Erythroblast (primary cell): Measurements from ENCODE around the gene RALGAPA1.
"Not testable (repeated sequence)": the region's sequence is repeated elsewhere in the genome, so short reads cannot be mapped to it uniquely, and the experiment has no call there.

Experiments used
- DNase-seq, 2 experiments: peaks; one replicate each; lab custom pipeline; 2025; lab: John Stamatoyannopoulos, UW
- GATA1 ChIP-seq: IDR thresholded peaks from 2 replicates; pipeline ENCODE4 v1.6.1; 2011; ENCODE audit warnings: low read depth, mild to moderate bottlenecking, control low read depth, low read length, moderate library complexity
- POLR2A ChIP-seq: IDR thresholded peaks from 2 replicates; pipeline ENCODE4 v1.6.1; 2011; ENCODE audit warnings: mild to moderate bottlenecking, low read length

The RALGAPA1 gene

DNA sequence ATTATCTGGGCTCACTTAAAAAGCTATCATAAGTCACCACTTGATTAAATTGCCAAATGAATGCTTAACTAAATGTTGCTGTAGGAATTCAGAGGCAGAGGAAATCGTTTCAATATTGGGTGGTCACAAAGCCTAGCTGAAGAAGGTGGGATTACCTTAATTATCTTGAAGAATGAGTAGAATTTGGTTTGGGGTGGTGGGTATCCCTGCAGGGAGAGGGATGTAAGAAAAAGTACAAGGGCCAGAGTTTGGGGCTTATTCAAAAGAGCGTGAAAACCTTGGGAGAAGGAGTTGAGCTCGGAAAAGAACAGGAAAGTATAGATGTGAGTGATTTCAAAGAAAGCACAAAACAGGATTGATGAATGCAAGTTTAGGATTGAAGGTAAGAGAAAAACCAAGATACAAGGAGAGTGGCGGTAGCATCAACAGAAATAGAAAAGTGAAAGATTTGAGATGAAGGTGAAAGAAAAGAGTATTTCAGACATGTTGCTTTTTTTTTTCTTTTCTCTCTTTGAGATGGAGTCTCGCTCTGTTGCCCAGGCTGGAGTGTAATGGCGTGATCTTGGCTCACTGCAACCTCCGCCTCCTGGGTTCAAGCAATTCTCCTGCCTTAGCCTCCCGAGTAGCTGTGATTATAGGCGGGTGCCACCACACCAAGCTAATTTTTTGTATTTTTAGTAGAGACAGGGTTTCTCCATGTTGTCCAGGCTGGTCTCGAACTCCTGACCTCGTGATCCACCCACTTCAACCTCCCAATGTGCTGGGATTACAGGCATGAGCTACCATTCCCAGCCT, 18.8 kb upstream of the RALGAPA1 start:
- DNase-seq: no peak
- TF ChIP-seq GATA1: no peak
- no peak for TF ChIP-seq POLR2A

DNA sequence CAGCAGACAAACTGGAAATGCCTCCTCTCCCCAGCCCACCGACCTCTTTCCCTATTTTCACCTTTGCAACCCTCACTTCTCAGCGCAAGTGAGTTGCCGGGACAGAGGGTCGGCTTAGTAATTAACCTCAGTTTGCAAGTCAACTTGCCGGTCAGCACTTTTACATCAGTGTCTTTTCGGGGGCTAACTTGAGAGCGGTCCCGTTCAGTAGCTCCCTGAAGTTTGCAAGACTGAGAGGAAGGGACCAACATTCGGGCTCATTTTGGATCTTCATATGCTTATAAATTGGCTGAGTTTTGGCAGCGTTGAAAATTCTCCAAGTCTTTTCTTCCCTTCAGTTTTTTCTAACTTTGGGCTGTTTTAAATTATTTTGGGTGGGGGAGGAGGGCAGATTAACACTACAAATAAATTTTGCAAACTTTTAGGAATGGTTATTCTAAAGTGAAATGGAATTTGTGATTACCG, 17.9 kb upstream of the RALGAPA1 start:
- no peak for DNase-seq
- TF ChIP-seq GATA1 (no peak), POLR2A (no peak)

DNA sequence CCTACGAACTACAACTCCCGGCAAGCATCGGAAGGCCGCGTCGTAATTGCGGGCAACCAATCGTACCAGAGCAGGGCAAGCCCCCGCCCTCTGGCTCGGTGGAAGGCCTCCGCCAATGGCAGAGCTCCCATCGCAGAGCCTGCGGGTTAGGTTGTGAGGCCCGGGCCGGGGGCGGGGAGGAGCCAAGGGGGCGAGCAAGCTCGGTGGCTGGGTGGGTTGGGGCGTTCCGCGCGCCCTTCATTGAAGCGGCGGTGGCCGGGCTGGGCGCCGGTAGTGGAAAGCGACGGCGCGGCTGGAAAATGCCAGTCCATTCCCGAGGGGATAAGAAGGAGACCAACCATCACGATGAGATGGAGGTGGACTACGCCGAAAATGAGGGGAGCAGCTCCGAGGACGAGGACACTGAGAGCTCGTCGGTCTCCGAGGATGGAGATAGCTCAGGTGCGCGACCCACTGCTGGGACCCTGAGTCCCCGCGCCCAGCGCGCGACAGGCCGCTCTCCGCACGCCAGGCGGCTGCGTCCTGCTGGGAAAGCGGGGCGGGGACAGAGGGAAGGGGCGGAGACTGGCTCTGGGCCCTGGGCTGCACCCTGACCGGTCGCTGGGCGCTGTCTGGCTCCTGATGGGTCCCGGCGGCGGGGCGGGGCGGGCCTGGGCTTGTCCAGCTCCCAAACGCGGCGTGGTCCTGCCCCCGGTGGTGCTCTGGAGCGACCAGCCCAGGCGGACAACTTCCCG, 17.3 kb upstream of the RALGAPA1 start, which contains the start of gene BRMS1L:
TSS of gene BRMS1L (plus strand) at position 121 of the 734 bp plus-strand sequence. CDS start at position 300, 179 bp downstream.
- no peak for TF ChIP-seq GATA1
- TF ChIP-seq POLR2A: peak; percentile 90
- peak; percentile 97 for DNase-seq

DNA sequence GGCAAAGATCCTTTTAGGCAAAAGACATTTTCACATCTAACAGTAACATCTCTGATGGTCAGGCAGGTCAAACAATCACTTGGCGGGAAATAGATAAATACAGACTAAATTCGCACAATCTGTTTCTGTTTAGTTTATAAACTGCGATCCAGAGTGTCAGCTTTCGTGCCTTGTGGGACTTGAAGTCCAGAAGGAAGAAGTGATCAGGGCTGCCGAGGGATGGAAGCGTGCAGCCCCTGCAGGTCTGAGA, 16.8 kb upstream of the RALGAPA1 start:
- no peak for DNase-seq
- TF ChIP-seq GATA1: no peak
- no peak for TF ChIP-seq POLR2A

DNA sequence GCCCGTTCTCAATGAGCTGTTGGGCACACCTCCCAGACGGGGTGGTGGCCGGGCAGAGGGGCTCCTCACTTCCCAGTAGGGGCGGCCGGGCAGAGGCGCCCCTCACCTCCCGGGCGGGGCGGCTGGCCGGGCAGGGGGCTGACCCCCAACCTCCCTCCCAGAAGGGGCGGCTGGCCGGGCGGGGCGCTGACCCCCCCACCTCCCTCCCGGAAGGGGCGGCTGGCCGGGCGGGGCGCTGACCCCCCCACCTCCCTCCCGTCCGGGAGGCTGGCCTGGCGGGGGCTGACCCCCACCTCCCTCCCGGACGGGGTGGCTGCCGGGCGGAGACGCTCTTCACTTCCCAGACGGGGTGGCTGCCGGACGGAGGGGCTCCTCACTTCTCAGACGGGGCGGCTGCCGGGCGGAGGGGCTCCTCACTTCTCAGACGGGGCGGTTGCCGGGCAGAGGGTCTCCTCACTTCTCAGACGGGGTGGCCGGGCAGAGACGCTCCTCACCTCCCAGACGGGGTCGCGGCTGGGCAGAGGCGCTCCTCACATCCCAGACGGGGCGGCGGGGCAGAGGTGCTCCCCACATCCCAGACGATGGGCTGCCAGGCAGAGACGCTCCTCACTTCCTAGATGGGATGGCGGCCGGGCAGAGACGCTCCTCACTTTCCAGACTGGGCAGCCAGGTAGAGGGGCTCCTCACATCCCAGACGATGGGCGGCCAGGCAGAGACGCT, 15.5 kb upstream of the RALGAPA1 start:
- not testable (repeated sequence) for DNase-seq

DNA sequence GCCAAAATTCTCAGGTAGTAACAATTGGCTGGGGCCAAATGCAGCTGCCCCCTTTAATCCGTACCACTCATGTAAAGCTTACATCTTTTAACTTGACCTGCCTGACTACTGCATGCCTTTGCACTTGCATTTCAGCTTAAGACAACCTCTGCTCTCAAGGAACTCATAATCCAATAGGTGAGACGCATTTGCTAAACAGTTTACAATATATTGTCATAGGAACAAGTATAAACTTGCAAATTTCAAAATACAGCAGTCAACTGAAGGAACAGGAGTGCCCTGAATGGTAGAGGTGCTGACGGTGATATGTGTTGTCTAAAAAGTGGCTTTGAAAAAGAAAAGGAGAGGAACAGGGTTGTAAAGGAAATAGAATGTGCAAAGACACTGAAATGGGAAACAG, 13.4 kb upstream of the RALGAPA1 start:
- TF ChIP-seq POLR2A (no peak), GATA1 (no peak)
- no peak for DNase-seq

DNA sequence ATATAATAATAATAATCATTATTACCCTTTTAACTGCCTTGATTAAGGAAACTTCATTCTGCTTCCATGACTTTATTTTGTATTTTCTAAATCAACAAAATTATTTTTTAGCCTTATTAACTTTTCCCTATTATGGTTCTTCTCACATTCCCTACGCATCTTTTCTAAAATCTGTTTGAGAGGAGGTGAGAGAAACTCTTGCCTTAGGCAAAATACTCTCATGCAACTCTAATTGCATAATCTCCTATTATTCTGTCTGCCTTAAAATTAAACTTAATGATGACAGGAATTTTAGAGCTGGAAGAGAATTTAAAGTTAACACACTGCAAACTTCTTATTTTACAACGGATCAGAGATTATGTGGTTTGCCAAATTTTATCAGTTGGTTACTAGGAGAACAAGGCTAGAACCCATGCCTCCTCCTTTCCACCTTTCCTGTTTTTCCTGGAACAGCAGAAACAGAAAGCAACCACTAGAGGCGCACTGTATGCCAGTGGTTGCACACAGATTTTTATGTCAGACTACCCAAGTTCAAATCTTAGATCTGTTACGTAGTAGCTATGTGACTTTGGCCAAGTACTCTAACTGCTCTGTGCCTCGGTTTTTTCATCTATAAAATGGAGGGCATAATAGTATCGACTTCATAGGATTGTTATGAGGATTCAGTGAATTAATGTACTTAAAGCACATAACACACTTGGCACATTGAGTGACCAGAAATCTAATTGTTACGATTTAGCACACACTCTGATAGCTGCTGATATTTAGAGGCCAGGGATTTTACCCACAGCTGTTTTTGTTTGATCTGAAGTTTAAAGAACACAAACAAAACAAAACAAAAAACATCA, 12.7 kb upstream of the RALGAPA1 start:
- peak; percentile 39 to 60 for DNase-seq
- TF ChIP-seq POLR2A (no peak), GATA1 (no peak)

DNA sequence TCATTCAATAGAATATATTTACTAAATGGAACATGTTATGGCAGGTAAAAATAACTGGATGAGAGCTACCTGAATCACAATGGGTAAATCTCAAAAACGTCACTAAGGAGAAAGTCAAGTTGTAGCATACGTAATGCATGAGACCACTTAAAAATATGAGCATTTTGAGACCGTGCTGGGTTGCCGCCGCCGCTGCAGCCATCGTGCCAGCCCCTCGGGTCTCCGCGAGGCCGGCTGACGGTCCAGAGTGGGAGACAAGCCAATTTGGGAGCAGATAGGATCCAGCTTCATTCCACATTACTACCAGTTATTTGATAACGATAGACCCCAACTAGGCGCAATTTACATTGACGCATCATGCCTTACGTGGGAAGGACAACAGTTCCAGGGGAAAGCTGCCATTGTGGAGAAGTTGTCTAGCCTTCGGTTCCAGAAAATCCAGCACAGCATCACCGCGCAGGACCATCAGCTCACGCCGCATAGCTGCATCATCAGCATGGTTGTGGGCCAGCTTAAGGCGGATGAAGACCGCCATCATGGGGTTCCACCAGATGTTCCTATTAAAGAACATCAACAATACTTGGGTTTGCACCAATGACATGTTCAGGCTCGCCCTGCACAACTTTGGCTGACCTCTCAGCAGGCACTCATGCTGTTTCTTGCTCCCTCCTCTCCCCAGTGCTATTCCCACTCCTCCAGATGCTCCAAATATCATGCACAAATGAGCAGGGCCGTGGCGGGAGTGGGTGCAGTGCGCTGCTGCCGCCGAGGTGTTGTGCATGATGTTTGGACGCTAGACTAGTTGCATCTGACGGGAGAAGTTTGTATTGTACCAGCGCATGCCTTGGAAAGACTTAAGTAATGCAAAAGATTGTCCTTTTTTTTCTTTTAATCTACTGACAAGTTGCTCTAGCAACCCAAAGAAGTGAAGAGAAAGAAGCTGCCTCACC, 10.8 kb upstream of the RALGAPA1 start:
- no peak for DNase-seq
- TF ChIP-seq POLR2A (no peak), GATA1 (no peak)

DNA sequence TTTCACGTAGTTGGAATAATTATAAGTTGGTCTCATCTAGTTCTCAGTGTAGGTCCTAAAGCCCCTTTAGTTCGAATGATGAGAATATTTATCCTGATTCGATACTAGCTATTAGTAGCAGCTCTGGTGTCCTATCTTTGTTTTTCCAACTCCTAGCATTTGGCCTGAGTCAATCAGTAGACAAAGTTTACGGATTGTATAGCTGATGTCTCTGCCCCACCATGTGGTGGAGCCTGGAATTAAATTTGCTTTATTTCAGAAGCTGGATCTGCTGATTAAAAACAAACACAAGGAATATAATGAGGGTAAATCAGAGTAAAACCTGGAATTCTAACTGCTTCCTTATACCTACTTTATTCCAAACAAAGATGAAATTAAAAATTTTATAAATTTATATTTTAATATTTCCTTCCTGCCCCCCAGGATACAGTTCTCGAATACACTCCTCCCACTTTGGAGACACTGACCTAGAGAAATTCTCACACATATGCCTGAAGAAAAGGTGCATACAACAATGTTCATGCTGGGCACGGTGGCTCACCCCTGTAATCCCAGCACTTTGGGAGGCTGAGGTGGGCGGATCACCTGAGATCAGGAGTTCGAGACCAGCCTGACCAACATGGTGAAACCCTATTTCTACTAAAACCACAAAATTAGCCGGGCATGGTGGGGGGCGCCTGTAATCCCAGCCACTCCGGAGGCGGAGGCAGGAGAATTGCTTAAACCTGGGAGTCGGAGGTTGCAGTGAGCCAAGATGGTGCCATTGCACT, 9.4 kb upstream of the RALGAPA1 start:
- DNase-seq: peak; percentile 25 to 54
- TF ChIP-seq GATA1 (no peak), POLR2A (no peak)

DNA sequence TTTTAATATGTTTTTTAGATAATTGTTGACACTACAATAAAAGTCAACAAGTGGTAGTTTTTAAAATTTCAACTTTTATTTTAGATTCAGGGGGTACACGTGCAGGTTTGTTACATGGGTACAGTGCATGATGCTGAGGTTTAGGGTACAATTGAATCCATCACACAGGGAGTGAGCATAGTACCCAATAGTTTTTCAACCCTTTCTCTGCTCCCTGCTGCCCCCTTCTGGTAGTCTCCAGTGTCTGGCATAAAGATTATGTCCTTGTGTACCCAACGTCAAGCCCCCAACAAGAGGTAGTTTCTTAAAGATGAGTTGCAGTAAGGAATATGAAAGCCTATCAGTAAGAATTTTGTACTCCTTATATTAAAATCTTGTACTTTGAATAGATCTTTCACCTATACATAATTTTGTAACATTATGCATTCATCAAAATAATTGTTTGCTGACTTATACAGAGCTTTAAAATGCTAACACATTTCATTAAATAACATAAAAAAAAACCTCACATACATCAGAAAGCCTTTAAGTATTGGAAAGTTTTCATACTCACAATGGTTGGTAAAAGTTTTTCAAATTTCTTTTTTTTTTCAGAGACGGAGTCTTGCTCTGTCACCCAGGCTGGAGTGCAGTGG, 5.4 kb upstream of the RALGAPA1 start:
- peak; percentile 63 to 83 for DNase-seq
- no peak for TF ChIP-seq GATA1
- no peak for TF ChIP-seq POLR2A

DNA sequence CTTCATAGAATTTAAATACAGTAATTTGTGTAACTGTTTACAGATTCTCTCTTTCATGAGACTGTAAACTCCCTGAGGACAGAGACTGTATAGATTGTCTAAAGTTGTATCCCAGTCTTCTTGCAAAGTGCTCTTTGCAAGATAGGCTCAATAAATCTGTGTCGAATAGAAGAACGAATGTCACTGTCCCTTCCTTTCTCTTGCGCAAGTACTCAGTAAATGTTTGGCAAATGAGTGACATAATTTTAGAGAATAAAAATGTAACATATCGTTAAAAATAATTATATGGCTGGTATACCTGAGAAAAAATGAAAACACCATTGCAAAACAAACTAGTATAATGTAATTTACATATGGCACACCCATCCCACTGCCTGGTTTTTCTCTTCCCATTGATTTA, 1.9 kb upstream of the RALGAPA1 start:
- no peak for TF ChIP-seq POLR2A
- no peak for DNase-seq

DNA sequence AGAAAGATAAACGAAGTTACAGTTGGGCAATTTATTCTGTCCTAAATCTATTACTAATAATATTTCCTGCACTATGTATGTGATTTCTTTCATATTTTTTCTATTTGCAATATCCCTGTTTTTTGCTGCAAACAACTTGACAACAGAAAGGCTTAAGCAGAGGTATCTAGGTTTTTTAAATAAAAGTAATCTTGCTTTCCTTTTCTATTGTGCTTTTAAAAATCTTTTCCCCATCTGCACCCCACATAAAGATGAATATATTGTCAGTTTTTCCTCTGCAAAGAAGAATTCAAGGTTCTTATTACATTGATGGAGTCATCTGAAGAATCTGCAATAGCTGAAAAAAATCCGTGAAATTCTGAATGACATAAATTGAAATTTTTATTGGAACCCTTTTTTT, 502 bp upstream of the RALGAPA1 start:
- TF ChIP-seq POLR2A (no peak), GATA1 (no peak)
- no peak for DNase-seq
